GM21717 (cell line): ENCODE measurements around the gene FOXF2.
A peak's percentile ranks its signal among the peaks of the same experiment; 100 is the strongest.

Source experiments
- ATAC-seq: cut with Tn5 transposase; IDR thresholded peaks from one replicate; pipeline ENCODE4 v1.9.1; 2021; ENCODE audit warnings: mild to moderate bottlenecking, moderate library complexity; ENCODE audit not compliant: unreplicated experiment

FOXF2 gene

GRCh38 chr6:1390133-1390945 lies 963 bp downstream of the FOXF2 start:
- ATAC-seq, result no peak

- no peak for ATAC-seq
Measured at GRCh38 chr6:1390946-1391799, 1.8 kb downstream of the FOXF2 start.

DNA sequence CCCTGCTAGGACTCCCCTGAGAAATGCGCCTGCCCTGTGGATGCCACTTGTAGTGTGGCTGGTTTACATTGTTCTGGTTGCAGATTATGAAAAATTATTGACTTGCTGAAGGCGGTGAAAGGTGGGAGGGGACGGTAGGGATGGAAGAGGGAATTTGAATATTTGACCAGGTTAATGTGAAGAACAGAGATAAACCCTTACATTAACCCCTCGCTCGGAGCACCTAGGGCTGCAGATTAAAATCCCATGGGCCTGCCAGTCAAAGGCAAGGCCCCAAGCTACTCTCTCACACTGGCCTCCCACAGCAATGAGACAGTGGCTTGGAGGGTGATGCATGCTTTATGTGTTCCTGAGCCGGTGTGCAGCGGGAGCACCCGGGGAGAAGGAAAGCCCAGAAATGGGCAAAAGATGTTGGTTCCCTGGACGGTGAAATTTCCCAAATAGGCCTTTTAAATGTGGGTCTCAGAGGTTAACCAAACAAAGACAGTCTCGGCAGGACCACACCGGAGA lies 2.5 kb downstream of the FOXF2 start:
- ATAC-seq, result no peak

DNA sequence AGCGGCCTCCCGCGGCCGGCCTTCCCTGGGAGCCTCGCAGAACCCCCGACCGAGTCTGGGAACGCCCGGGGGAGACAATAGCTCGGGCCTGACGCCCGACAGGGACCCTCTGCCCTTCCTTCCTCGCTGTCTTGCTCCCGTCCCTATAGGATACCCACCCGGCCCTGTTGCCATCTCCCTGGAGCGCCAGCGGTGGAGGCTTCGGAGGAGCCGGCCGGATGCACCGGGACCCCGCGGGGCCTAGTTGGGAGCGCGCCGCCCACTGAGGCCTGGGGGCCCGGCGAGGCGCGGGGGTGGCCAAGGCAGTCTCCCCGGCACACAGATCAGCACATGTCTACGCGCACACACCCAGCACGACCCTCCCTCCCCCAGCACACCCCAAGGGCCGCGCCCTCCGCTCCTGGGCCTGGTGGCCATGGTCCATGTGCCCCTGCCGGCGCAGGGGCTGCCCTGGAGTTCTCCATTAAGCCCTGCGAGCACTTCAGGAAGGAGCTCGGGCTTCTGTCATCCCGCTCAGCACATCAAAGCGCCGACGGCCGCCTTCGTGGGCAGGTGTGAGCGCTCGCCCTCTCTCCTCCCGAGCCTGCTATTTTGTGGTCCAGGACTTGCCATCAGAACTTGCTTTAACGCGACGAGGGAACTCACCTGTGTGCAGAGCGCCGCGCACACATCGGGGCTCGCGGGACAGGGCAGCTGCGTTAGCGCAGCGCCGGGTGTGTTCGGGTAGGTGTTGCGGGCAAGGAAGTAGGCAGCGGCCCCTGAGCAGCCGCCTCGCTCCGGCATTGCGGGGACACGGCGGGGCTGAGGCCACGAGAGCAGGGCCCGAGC lies 3.7 kb downstream of the FOXF2 start:
- no peak for ATAC-seq

- ATAC-seq, result no peak
Measured at GRCh38 chr6:1393641-1394283, 4.4 kb downstream of the FOXF2 start.

GRCh38 chr6:1394514-1395463 lies 5.4 kb downstream of the FOXF2 start:
- no peak for ATAC-seq

DNA sequence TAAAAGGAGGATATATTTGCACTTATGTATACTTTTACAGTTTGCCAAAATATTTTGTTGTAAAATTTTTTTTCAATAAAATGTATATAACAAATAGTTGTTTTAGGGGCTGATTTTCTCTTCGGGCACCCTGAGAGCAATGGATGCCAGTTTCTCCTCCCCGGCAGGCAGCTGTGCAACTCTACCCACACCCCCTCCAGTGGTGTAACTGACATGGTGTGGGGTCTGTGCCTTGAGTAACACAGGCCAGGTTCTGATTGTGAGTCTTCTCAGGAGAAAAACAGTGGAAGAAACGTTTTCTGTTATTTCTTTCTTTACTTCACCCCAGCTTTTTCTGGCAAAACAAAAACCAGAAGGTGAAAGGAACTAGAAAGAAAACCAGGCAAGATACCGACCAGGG lies 6.1 kb downstream of the FOXF2 start:
- ATAC-seq, result no peak

DNA sequence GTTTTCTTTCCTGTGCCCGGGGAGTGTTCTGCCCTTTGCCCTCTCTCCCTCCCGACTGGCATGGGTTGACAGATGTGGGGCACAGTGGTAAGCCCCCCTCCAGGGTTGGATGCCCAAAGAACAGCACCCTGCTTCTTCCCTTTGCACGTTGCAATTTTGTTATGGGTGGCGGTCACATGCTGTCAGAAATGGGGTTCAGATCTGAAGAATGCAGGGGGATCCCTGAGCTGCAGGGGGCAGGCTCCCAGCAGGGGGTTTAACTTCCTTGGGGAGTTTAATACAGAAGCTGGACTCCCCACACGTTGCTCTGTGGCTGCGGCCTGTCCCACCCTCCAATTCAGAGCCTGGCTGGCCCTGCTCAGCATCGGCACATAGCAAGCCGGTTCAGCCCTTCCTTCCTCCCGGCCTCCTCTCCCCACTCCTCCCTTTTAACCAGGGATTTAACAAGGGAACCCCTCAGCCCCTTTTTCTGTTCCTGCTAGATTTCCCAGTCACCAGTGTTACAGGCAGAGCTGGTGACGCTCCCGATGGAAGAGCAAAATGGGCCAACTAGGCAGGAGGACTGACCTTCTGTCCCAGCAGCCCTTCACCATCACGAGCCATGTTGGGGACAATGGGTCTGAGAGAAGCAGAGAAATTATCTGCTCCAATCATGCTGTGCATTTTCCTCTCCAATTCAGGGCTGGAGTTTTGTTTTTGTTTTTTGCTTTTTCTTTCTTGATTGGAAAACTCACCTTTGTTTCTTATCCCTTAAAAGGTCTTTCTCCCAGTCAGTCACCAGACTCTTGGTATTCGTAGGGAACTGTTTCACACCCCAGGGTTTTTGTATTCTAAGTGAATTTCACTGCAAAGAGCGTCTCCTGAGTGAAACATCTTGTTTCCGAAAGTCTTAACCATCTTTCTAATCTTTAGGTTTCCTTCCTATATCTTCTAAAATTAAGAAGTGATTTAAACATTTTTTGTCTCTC lies 6.8 kb downstream of the FOXF2 start:
- ATAC-seq, result no peak

GRCh38 chr6:1396952-1397868 lies 7.8 kb downstream of the FOXF2 start:
- ATAC-seq, result peak; percentile 62

DNA sequence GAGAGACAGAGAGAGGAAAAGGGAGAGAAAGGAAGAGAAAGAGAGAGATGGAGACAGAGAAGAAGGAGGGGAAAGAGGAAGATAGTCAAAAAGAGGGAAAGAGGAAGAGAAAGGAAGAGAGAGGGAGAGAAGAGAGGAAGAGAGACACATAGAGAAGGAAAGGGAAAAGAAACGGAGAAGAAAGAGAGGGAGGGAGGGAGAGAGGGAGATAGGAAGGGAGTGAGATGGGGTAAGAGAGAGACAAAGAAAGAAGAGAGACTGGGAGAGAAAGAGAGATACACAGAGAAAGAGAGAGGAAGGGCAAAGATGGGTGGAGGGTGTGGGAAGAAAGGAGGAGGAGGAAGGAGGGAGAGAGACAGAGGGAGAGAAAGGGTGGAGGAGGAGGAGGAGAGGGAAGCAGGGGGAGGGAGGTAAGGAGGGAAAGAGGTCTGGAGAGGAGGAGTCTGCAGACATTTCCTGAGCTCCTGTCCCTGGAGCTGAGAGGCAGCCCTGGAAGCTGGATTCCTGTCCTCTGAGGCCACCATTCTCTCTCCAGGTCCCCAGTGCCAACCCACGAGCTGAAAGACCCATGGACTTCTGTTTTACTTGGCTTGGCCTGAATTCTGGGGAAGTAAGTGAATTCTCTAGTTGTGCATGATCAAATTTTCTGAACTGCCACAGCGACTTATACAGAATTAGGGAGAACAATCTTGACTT lies 9.9 kb downstream of the FOXF2 start:
- ATAC-seq, result no peak

- no peak for ATAC-seq
Measured at GRCh38 chr6:1400126-1400850, 10.9 kb downstream of the FOXF2 start.

GRCh38 chr6:1402369-1402768 lies 13.0 kb downstream of the FOXF2 start:
- no peak for ATAC-seq

- no peak for ATAC-seq
Measured at GRCh38 chr6:1402868-1403267, 13.5 kb downstream of the FOXF2 start.

- ATAC-seq, result no peak
Measured at GRCh38 chr6:1403851-1404712, 14.7 kb downstream of the FOXF2 start.

- ATAC-seq, result no peak
Measured at GRCh38 chr6:1404713-1405098, 15.3 kb downstream of the FOXF2 start.
